Choroid plexus epithelial cell (primary cell): ENCODE measurements around the gene CLSTN2.

ENCODE experiments used
- DNase-seq: peaks from one replicate; pipeline ENCODE4 v3.0.0-alpha.2; 2010; ENCODE audit warnings: low read depth
- H3K4me3 ChIP-seq: 2 replicates; pipeline ENCODE4 v1.5.1; 2011; ENCODE audit warnings: low read depth, mild to moderate bottlenecking, control low read depth, low read length, moderate library complexity
- CTCF ChIP-seq: conservative IDR thresholded peaks from 2 replicates; pipeline ENCODE4 v1.5.1; 2011; ENCODE audit warnings: low read depth, mild to moderate bottlenecking, control low read depth, inconsistent platforms, low read length, moderate library complexity

CLSTN2 gene

GRCh38 chr3:140185375-140185774 is 250.4 kb downstream of the CLSTN2 start:
- no peak overlapping the region for H3K4me3 ChIP-seq
- DNase-seq, result no peak
- no peak for TF ChIP-seq CTCF

GRCh38 chr3:140186421-140186920 is 251.5 kb downstream of the CLSTN2 start:
- no peak for TF ChIP-seq CTCF
- no peak overlapping the region for H3K4me3 ChIP-seq
- peak; percentile 71 for DNase-seq

GRCh38 chr3:140187028-140187427 is 252.0 kb downstream of the CLSTN2 start:
- DNase-seq, result no peak
- no peak overlapping the region for H3K4me3 ChIP-seq
- no peak for TF ChIP-seq CTCF

- no peak overlapping the region for H3K4me3 ChIP-seq
- no peak for TF ChIP-seq CTCF
- no peak for DNase-seq
These were observed 252.8 kb downstream of the CLSTN2 start for GRCh38 chr3:140187656-140188221.

GRCh38 chr3:140188285-140188684 is 253.3 kb downstream of the CLSTN2 start:
- no peak for TF ChIP-seq CTCF
- no peak for DNase-seq
- H3K4me3 ChIP-seq, result no peak overlapping the region

GRCh38 chr3:140189267-140189666 is 254.3 kb downstream of the CLSTN2 start:
- TF ChIP-seq CTCF, result no peak
- no peak overlapping the region for H3K4me3 ChIP-seq
- no peak for DNase-seq

- TF ChIP-seq CTCF, result no peak
- H3K4me3 ChIP-seq, result no peak overlapping the region
- DNase-seq, result no peak
These were observed 255.0 kb downstream of the CLSTN2 start for GRCh38 chr3:140189976-140190375.
